Stomach (tissue), 4 donors: Measurements from ENCODE around the gene RANBP3.

ENCODE experiments used
- CTCF ChIP-seq, 7 experiments: fragments of 450-650 bp in 4 of 7; fragments of 200-600 bp in 3 of 7; sonication (generic) in 3 of 7; IDR thresholded peaks; one replicate each; pipeline ENCODE4 v1.5.1; 2016 to 2019; ENCODE audit warnings: antibody characterized with exemption in 7 of 7, control low read depth in 2 of 7, mild to moderate bottlenecking in 1 of 7
- EP300 ChIP-seq: sonication (generic); formaldehyde crosslinking; IDR thresholded peaks from one replicate; pipeline ENCODE4 v1.6.1; 2017; ENCODE audit warnings: antibody characterized with exemption
- POLR2A ChIP-seq, 4 donors: fragments of 450-650 bp; IDR thresholded peaks; one replicate each; pipeline ENCODE4 v1.6.1; 2016; ENCODE audit warnings: antibody characterized with exemption in 4 of 4, control low read depth in 2 of 4, mild to moderate bottlenecking in 1 of 4, moderate library complexity in 1 of 4
- POLR2AphosphoS5 ChIP-seq, 3 donors: sonication (generic); formaldehyde crosslinking; IDR thresholded peaks; one replicate each; pipeline ENCODE4 v1.6.1; 2016; ENCODE audit warnings: antibody characterized with exemption in 3 of 3

GRCh38 chr19:5996623-5997320 is 18.8 kb upstream of the RANBP3 start:
- TF ChIP-seq POLR2AphosphoS5 (IDR thresholded peaks at IDR 0.05), result no peak
- TF ChIP-seq POLR2A (IDR thresholded peaks at IDR 0.05), result no peak
- TF ChIP-seq CTCF (IDR thresholded peaks at IDR 0.05), result no peak
- TF ChIP-seq EP300, result no peak
